HG02763 (cell line): ENCODE data around the gene PPIE.
"Not testable (repeated sequence)": the region's sequence is repeated elsewhere in the genome, so short reads cannot be mapped to it uniquely, and the experiment has no call there.

Experiments used
- ATAC-seq: cut with Tn5 transposase; IDR thresholded peaks from one replicate; pipeline ENCODE4 v1.9.1; 2021; ENCODE audit warnings: mild to moderate bottlenecking, moderate library complexity; ENCODE audit not compliant: unreplicated experiment

Gene PPIE

GRCh38 chr1:39776886-39777285, 38.2 kb downstream of the PPIE start:
- no peak for ATAC-seq

- ATAC-seq, result no peak
These were observed 38.6 kb downstream of the PPIE start for GRCh38 chr1:39777306-39777705.

- not testable (repeated sequence) for ATAC-seq
These were observed 39.2 kb downstream of the PPIE start for GRCh38 chr1:39777896-39778295.

GRCh38 chr1:39778463-39779099, 39.9 kb downstream of the PPIE start:
- ATAC-seq, result not testable (repeated sequence)

- no peak for ATAC-seq
These were observed 40.5 kb downstream of the PPIE start for GRCh38 chr1:39779137-39779536.

GRCh38 chr1:39779821-39780220, 41.1 kb downstream of the PPIE start:
- ATAC-seq, result no peak

GRCh38 chr1:39781349-39781715, 42.6 kb downstream of the PPIE start:
- ATAC-seq, result no peak

GRCh38 chr1:39782103-39782502, 43.4 kb downstream of the PPIE start:
- no peak for ATAC-seq

- ATAC-seq, result not testable (repeated sequence)
These were observed 44.0 kb downstream of the PPIE start for GRCh38 chr1:39782685-39783084.

GRCh38 chr1:39786303-39787107, 47.8 kb downstream of the PPIE start:
- not testable (repeated sequence) for ATAC-seq

- ATAC-seq, result not testable (repeated sequence)
These were observed 48.4 kb downstream of the PPIE start for GRCh38 chr1:39787108-39787375.

GRCh38 chr1:39787468-39787867, 48.8 kb downstream of the PPIE start:
- ATAC-seq, result no peak

- ATAC-seq, result not testable (repeated sequence)
These were observed 49.3 kb downstream of the PPIE start for GRCh38 chr1:39787964-39788363.

- ATAC-seq, result no peak
These were observed 49.7 kb downstream of the PPIE start for GRCh38 chr1:39788426-39788757.

GRCh38 chr1:39788758-39789570, 50.3 kb downstream of the PPIE start, which contains the start of gene BMP8B:
Gene BMP8B (minus strand): TSS chr1:39788865. CDS start chr1:39788485, 380 bp downstream.
- ATAC-seq, result peak; percentile 60

GRCh38 chr1:39789571-39790110, 51.0 kb downstream of the PPIE start:
- ATAC-seq, result no peak

GRCh38 chr1:39791838-39792237, 53.2 kb downstream of the PPIE start:
- no peak for ATAC-seq

GRCh38 chr1:39795651-39796050, 57.0 kb downstream of the PPIE start:
- no peak for ATAC-seq

- ATAC-seq, result peak; percentile 90
These were observed 60.4 kb downstream of the PPIE start for GRCh38 chr1:39798859-39799769.

GRCh38 chr1:39799770-39800470, 61.2 kb downstream of the PPIE start:
- peak; percentile 55 for ATAC-seq
